Loucy (cell line): ENCODE data around the gene MYH14.

Experiments
- CTCF ChIP-seq: fragments of 200-600 bp; sonication (generic); conservative IDR thresholded peaks from 2 replicates; pipeline ENCODE4 v1.5.1; 2014; ENCODE audit warnings: mild to moderate bottlenecking, antibody characterized with exemption, low read length
- EZH2phosphoT487 ChIP-seq: fragments of 200-600 bp; IDR thresholded peaks from 2 replicates; pipeline ENCODE4 v1.6.1; 2018; ENCODE audit warnings: antibody characterized with exemption, mild to moderate bottlenecking, moderate library complexity, borderline replicate concordance

- TF ChIP-seq CTCF, result no peak
- TF ChIP-seq EZH2phosphoT487, result no peak
These were observed 86.6 kb downstream of the MYH14 start for GRCh38 chr19:50290011-50290410.
